Trophoblast cell (in vitro differentiated cells and primary cell): ENCODE data around the gene IFT52.

Source experiments
- DNase-seq, 2 donors: peaks; one replicate each; pipeline ENCODE4 v3.0.0-alpha.2; 2016
- H2AFZ ChIP-seq: 2 replicates; pipeline ENCODE4 v1.6.1; 2013; ENCODE audit warnings: low read length, moderate library complexity, mild to moderate bottlenecking; ENCODE audit not compliant: insufficient read depth, poor library complexity
- H2AK5ac ChIP-seq: 2 replicates; pipeline ENCODE4 v1.6.1; 2013; ENCODE audit warnings: mild to moderate bottlenecking, low read length
- H2BK120ac ChIP-seq: 2 replicates; pipeline ENCODE4 v1.6.1; 2013; ENCODE audit warnings: low read length, mild to moderate bottlenecking, moderate library complexity; ENCODE audit not compliant: insufficient read depth, poor library complexity
- H2BK12ac ChIP-seq: 2 replicates; pipeline ENCODE4 v1.6.1; 2013; ENCODE audit warnings: mild to moderate bottlenecking, low read length, moderate library complexity
- H2BK5ac ChIP-seq: 2 replicates; pipeline ENCODE4 v1.6.1; 2013; ENCODE audit warnings: low read length, low read depth, moderate library complexity, mild to moderate bottlenecking; ENCODE audit not compliant: poor library complexity
- H3K14ac ChIP-seq: 2 replicates; pipeline ENCODE4 v1.6.1; 2013; ENCODE audit warnings: mild to moderate bottlenecking, low read length
- H3K18ac ChIP-seq: 2 replicates; pipeline ENCODE4 v1.6.1; 2013; ENCODE audit warnings: mild to moderate bottlenecking, low read length
- H3K23ac ChIP-seq: 2 replicates; pipeline ENCODE4 v1.6.1; 2013; ENCODE audit warnings: low read length
- H3K27ac ChIP-seq: 2 replicates; pipeline ENCODE4 v1.5.1; 2013; ENCODE audit warnings: low read depth, mild to moderate bottlenecking, inconsistent platforms, low read length, moderate library complexity
- H3K27me3 ChIP-seq: 2 replicates; pipeline ENCODE4 v1.6.1; 2013; ENCODE audit warnings: inconsistent platforms, mild to moderate bottlenecking, low read length, moderate library complexity; ENCODE audit not compliant: insufficient read depth
- H3K36me3 ChIP-seq, 2 experiments: 1 replicate in 1 of 2; 2 replicates in 1 of 2; pipeline ENCODE4 v1.6.1; 2013; ENCODE audit warnings: low read length in 2 of 2, mild to moderate bottlenecking in 2 of 2, moderate library complexity in 1 of 2; ENCODE audit not compliant: insufficient read depth in 2 of 2, control insufficient read depth in 1 of 2
- H3K4ac ChIP-seq: 2 replicates; pipeline ENCODE4 v1.6.1; 2013; ENCODE audit warnings: low read depth, mild to moderate bottlenecking, low read length, moderate library complexity
- H3K4me1 ChIP-seq, 2 experiments: 1 replicate in 1 of 2; 2 replicates in 1 of 2; pipeline ENCODE4 v1.6.1; 2013; ENCODE audit warnings: low read length in 2 of 2, mild to moderate bottlenecking in 2 of 2, moderate library complexity in 1 of 2; ENCODE audit not compliant: insufficient read depth in 2 of 2, control insufficient read depth in 1 of 2
- H3K4me2 ChIP-seq: 2 replicates; pipeline ENCODE4 v1.6.1; 2013; ENCODE audit warnings: inconsistent platforms, mild to moderate bottlenecking, low read length, moderate library complexity
- H3K4me3 ChIP-seq: 2 replicates; pipeline ENCODE4 v1.5.1; 2013; ENCODE audit warnings: mild to moderate bottlenecking, low read depth, low read length, inconsistent platforms
- H3K79me1 ChIP-seq: one replicate; pipeline ENCODE4 v1.6.1; 2013; ENCODE audit warnings: low read length
- H3K79me2 ChIP-seq: 2 replicates; pipeline ENCODE4 v1.6.1; 2013; ENCODE audit warnings: low read length, mild to moderate bottlenecking; ENCODE audit not compliant: control insufficient read depth, insufficient read depth, poor library complexity
- H3K9ac ChIP-seq: 2 replicates; pipeline ENCODE4 v1.6.1; 2013; ENCODE audit warnings: mild to moderate bottlenecking, low read length
- H3K9me3 ChIP-seq: 2 replicates; pipeline ENCODE4 v1.6.1; 2013; ENCODE audit warnings: low read depth, mild to moderate bottlenecking, control low read depth, inconsistent platforms, low read length; ENCODE audit not compliant: insufficient read depth
- H4K12ac ChIP-seq: 2 replicates; pipeline ENCODE4 v1.6.1; 2013; ENCODE audit warnings: low read depth, mild to moderate bottlenecking, low read length, moderate library complexity
- H4K8ac ChIP-seq: 2 replicates; pipeline ENCODE4 v1.6.1; 2013; ENCODE audit warnings: low read depth, mild to moderate bottlenecking, low read length, moderate library complexity
- H4K91ac ChIP-seq: one replicate; pipeline ENCODE4 v1.6.1; 2013; ENCODE audit warnings: low read depth, mild to moderate bottlenecking, low read length, moderate library complexity
- WGBS: extraction: QIAGEN DNeasy Blood & Tissue Kit; methylation state at CpG from one replicate; pipeline ENCODE4 v1.1.7; 2013; ENCODE audit warnings: missing lambda C conversion rate; ENCODE audit not compliant: insufficient read length, insufficient coverage; ENCODE audit errors: extremely low coverage; 5-methylcytosine and 5-hydroxymethylcytosine counted together

The IFT52 gene

GRCh38 chr20:43694763-43695162, 104.0 kb downstream of the IFT52 start:
- no peak overlapping the region for H3K4ac ChIP-seq
- no peaks in the 10 kb centered on the region for H3K9me3 ChIP-seq
- H3K36me3 ChIP-seq = peaks cover 19 to 30% of the 10 kb centered on the region in 2 experiments
- no peaks in the 10 kb centered on the region for H3K4me1 ChIP-seq
- H4K12ac ChIP-seq = no peak overlapping the region
- no peak overlapping the region for H2BK5ac ChIP-seq
- no peak overlapping the region for H4K91ac ChIP-seq
- H3K18ac ChIP-seq = no peak overlapping the region
- no peak for DNase-seq
- no peak overlapping the region for H4K8ac ChIP-seq
- WGBS = no CpG with 5 or more reads among the region's 3 CpGs
- no peak overlapping the region for H2AK5ac ChIP-seq
- H2AFZ ChIP-seq = no peak overlapping the region
- H3K79me2 ChIP-seq = no peaks in the 10 kb centered on the region
- H3K4me2 ChIP-seq = no peak overlapping the region
- H3K4me3 ChIP-seq = no peak overlapping the region
- no peak overlapping the region for H2BK120ac ChIP-seq
- H3K79me1 ChIP-seq = no peaks in the 10 kb centered on the region
- H3K27ac ChIP-seq = no peak overlapping the region
- no peak overlapping the region for H3K9ac ChIP-seq
- H3K27me3 ChIP-seq = no peaks in the 10 kb centered on the region
- H2BK12ac ChIP-seq = no peak overlapping the region
- no peak overlapping the region for H3K23ac ChIP-seq
- no peak overlapping the region for H3K14ac ChIP-seq

- Histone ChIP-seq H2BK120ac (no peak overlapping the region), H3K4me3 (no peak overlapping the region), H3K4ac (no peak overlapping the region), H2AK5ac (no peak overlapping the region), H3K14ac (no peak overlapping the region), H3K79me1 (no peaks in the 10 kb centered on the region), H3K23ac (no peak overlapping the region), H3K4me2 (no peak overlapping the region), H3K79me2 (no peaks in the 10 kb centered on the region), H2AFZ (no peak overlapping the region), H3K9ac (no peak overlapping the region), H2BK12ac (no peak overlapping the region), H3K9me3 (no peaks in the 10 kb centered on the region), H3K27me3 (no peaks in the 10 kb centered on the region), H2BK5ac (no peak overlapping the region), H3K36me3 (peaks cover 27 to 34% of the 10 kb centered on the region in 2 experiments), H3K27ac (no peak overlapping the region), H3K4me1 (no peaks in the 10 kb centered on the region), H3K18ac (no peak overlapping the region), H4K91ac (no peak overlapping the region), H4K12ac (no peak overlapping the region), H4K8ac (no peak overlapping the region)
- DNase-seq = no peak
- WGBS = no CpG with 5 or more reads among the region's 8 CpGs
These were observed 104.8 kb downstream of the IFT52 start for GRCh38 chr20:43695571-43695970.
